EH (cell line): Measurements from ENCODE around the gene PRKCE.
A peak's percentile ranks its signal among the peaks of the same experiment; 100 is the strongest.

ENCODE experiments used
- DNase-seq: peaks from one replicate; pipeline ENCODE4 v3.0.0-alpha.2; 2015; ENCODE audit warnings: low read depth

PRKCE gene

GRCh38 chr2:45781464-45781811 is 130.0 kb downstream of the PRKCE start:
- no peak for DNase-seq

GRCh38 chr2:45782436-45782835 is 131.0 kb downstream of the PRKCE start:
- no peak for DNase-seq

- no peak for DNase-seq
Observed at GRCh38 chr2:45782986-45783385, 131.5 kb downstream of the PRKCE start.

- no peak for DNase-seq
Observed at GRCh38 chr2:45786030-45786835, 134.8 kb downstream of the PRKCE start.

- no peak for DNase-seq
Observed at GRCh38 chr2:45786836-45787357, 135.4 kb downstream of the PRKCE start.

- no peak for DNase-seq
Observed at GRCh38 chr2:45788401-45788800, 136.9 kb downstream of the PRKCE start.

- no peak for DNase-seq
Observed at GRCh38 chr2:45789317-45789716, 137.8 kb downstream of the PRKCE start.

GRCh38 chr2:45789961-45790723 is 138.7 kb downstream of the PRKCE start:
- no peak for DNase-seq

- DNase-seq = no peak
Observed at GRCh38 chr2:45793305-45793962, 142.0 kb downstream of the PRKCE start.

GRCh38 chr2:45794134-45794617 is 142.7 kb downstream of the PRKCE start:
- DNase-seq = no peak

- DNase-seq = no peak
Observed at GRCh38 chr2:45796500-45796899, 145.0 kb downstream of the PRKCE start.

GRCh38 chr2:45797451-45798230 is 146.2 kb downstream of the PRKCE start:
- DNase-seq = peak; percentile 37

- no peak for DNase-seq
Observed at GRCh38 chr2:45799679-45800381, 148.4 kb downstream of the PRKCE start.

GRCh38 chr2:45802499-45803138 is 151.1 kb downstream of the PRKCE start:
- DNase-seq = no peak

GRCh38 chr2:45804987-45805755 is 153.7 kb downstream of the PRKCE start:
- no peak for DNase-seq

- DNase-seq = no peak
Observed at GRCh38 chr2:45806563-45807358, 155.3 kb downstream of the PRKCE start.

- DNase-seq = no peak
Observed at GRCh38 chr2:45808294-45808800, 156.9 kb downstream of the PRKCE start.

GRCh38 chr2:45809205-45809604 is 157.7 kb downstream of the PRKCE start:
- DNase-seq = no peak

GRCh38 chr2:45812011-45812500 is 160.6 kb downstream of the PRKCE start:
- DNase-seq = peak; percentile 34
